Activated CD8-positive, alpha-beta T cell treated with anti-CD3 and anti-CD28 coated beads for 36 hours (primary cell): Measurements from ENCODE around the gene HIKESHI. TPM values are rescaled to one million over a fixed set of nuclear protein-coding genes. Genes with fewer than 3 reads are reported as not detected.

Source experiments
- ATAC-seq: fragments of 200-7000 bp; cut with Tn5 transposase; one replicate; pipeline ENCODE4 v1.10.0; 2021; ENCODE audit warnings: mild to moderate bottlenecking, moderate library complexity
- CTCF ChIA-PET: fragments of 350-600 bp; sonication (Branson Sonifier 250); formaldehyde crosslinking; loops from one replicate; lab custom pipeline; 2021; ENCODE audit warnings: antibody characterized with exemption; lab: Charles Lee
- POLR2A ChIA-PET: fragments of 350-600 bp; sonication (Branson Sonifier 250); formaldehyde crosslinking; loops from one replicate; lab custom pipeline; 2021; ENCODE audit warnings: antibody characterized with exemption; lab: Charles Lee
- DNase-seq: peaks from one replicate; pipeline ENCODE4 v3.0.0-alpha.2; 2020
- H3K27ac Mint-ChIP-seq: one replicate; pipeline ENCODE4 v1.8.0; 2021; ENCODE audit warnings: mild to moderate bottlenecking, mixed read lengths
- H3K27me3 Mint-ChIP-seq: one replicate; pipeline ENCODE4 v1.8.0; 2021; ENCODE audit warnings: mixed read lengths
- H3K36me3 Mint-ChIP-seq: one replicate; pipeline ENCODE4 v1.8.0; 2021; ENCODE audit warnings: low read depth, mixed read lengths
- H3K4me1 Mint-ChIP-seq: one replicate; pipeline ENCODE4 v1.8.0; 2021; ENCODE audit warnings: low read depth, mixed read lengths
- H3K4me3 Mint-ChIP-seq: one replicate; pipeline ENCODE4 v1.8.0; 2021; ENCODE audit warnings: mild to moderate bottlenecking, moderate library complexity, mixed read lengths
- H3K9me3 Mint-ChIP-seq: one replicate; pipeline ENCODE4 v1.8.0; 2021; ENCODE audit warnings: mixed read lengths
- CTCF ChIP-seq: fragments of 200-600 bp; IDR thresholded peaks from one replicate; pipeline ENCODE4 v1.8.0; 2022; ENCODE audit warnings: antibody characterized with exemption, mild to moderate bottlenecking
- intact Hi-C: fragments of 100-400 bp; cut with micrococcal nuclease; formaldehyde crosslinking; loops from one replicate; pipeline ENCODE4 v1.10.0; 2022
- total RNA-seq, 2 experiments: library from RNA; stranded (reverse); gene quantifications; one replicate each; pipeline ENCODE4 v1.2.3, GENCODE V29; 2021

Gene HIKESHI
- total RNA-seq, 2 experiments from 2014 or later: 59.6 to 60.5 TPM

- ChIA-PET CTCF (interaction anchor here (1.3 kb wide), 1 partner anchor 66 kb away, joined by 3 read pairs; no protein-coding TSS in a partner anchor), POLR2A (interaction anchor here (0.7 to 2.2 kb wide), 4 partner anchors 8 to 171 kb away, joined by 3 to 8 read pairs (median 4); no protein-coding TSS in a partner anchor)
- intact Hi-C loops: no loop called here
- ATAC-seq: no peak
- no peaks in the 10 kb centered on the region for H3K27me3 Mint-ChIP-seq
- H3K4me3 Mint-ChIP-seq: no peak overlapping the region
- no peak for TF ChIP-seq CTCF
- no peak overlapping the region for H3K27ac Mint-ChIP-seq
- H3K36me3 Mint-ChIP-seq: peaks cover 69% of the 10 kb centered on the region
- no peak for DNase-seq
- H3K4me1 Mint-ChIP-seq: peaks cover 27% of the 10 kb centered on the region
- no peaks in the 10 kb centered on the region for H3K9me3 Mint-ChIP-seq
Measured at GRCh38 chr11:86259730-86260129, 42.3 kb upstream of the HIKESHI start.

- intact Hi-C loops: no loop called here
- H3K4me1 Mint-ChIP-seq: peaks cover 28% of the 10 kb centered on the region
- peaks cover 66% of the 10 kb centered on the region for H3K36me3 Mint-ChIP-seq
- H3K27me3 Mint-ChIP-seq: no peaks in the 10 kb centered on the region
- POLR2A ChIA-PET: interaction anchor here (0.7 to 2.2 kb wide), 7 partner anchors 8 to 194 kb away, joined by 3 to 8 read pairs (median 3); partner anchors contain the start of gene EED
- no peak for ATAC-seq
- H3K9me3 Mint-ChIP-seq: no peaks in the 10 kb centered on the region
- H3K27ac Mint-ChIP-seq: no peak overlapping the region
- no peak overlapping the region for H3K4me3 Mint-ChIP-seq
- CTCF ChIA-PET: interaction anchor here (1.2 to 1.8 kb wide), 3 partner anchors 10 to 15 kb away, joined by 4 to 7 read pairs (median 5); no protein-coding TSS in a partner anchor
- DNase-seq: no peak
- TF ChIP-seq CTCF: no peak
Measured at GRCh38 chr11:86261328-86261727, 40.7 kb upstream of the HIKESHI start.

GRCh38 chr11:86262387-86262786 lies 39.7 kb upstream of the HIKESHI start:
- no peak for ATAC-seq
- intact Hi-C loops: no loop called here
- Mint-ChIP-seq H3K27ac (no peak overlapping the region), H3K27me3 (no peaks in the 10 kb centered on the region), H3K36me3 (peaks cover 60% of the 10 kb centered on the region), H3K9me3 (no peaks in the 10 kb centered on the region), H3K4me1 (peaks cover 25% of the 10 kb centered on the region), H3K4me3 (no peak overlapping the region)
- no peak for TF ChIP-seq CTCF
- no peak for DNase-seq
- POLR2A ChIA-PET: interaction anchor here (0.9 to 1.9 kb wide), 3 partner anchors 9 to 17 kb away, joined by 3 to 6 read pairs (median 4); partner anchors contain the start of gene EED
- CTCF ChIA-PET: interaction anchor here (1.1 kb wide), 1 partner anchor 32 kb away, joined by 3 read pairs; no protein-coding TSS in a partner anchor

- Mint-ChIP-seq H3K36me3 (peaks cover 62% of the 10 kb centered on the region), H3K27me3 (no peaks in the 10 kb centered on the region), H3K4me1 (peaks cover 33% of the 10 kb centered on the region), H3K27ac (peak overlapping the region; percentile 26), H3K9me3 (no peaks in the 10 kb centered on the region), H3K4me3 (no peak overlapping the region)
- no peak for ATAC-seq
- ChIA-PET POLR2A (interaction anchor here (0.7 to 1.6 kb wide), 2 partner anchors 11 to 223 kb away, joined by 3 to 4 read pairs; no protein-coding TSS in a partner anchor), CTCF (no interaction called here)
- intact Hi-C loops: no loop called here
- no peak for TF ChIP-seq CTCF
- DNase-seq: no peak
Measured at GRCh38 chr11:86264649-86265048, 37.4 kb upstream of the HIKESHI start.

- TF ChIP-seq CTCF: no peak
- H3K9me3 Mint-ChIP-seq: no peaks in the 10 kb centered on the region
- intact Hi-C loops: no loop called here
- peaks cover 35% of the 10 kb centered on the region for H3K4me1 Mint-ChIP-seq
- POLR2A ChIA-PET: interaction anchor here (0.6 to 1.6 kb wide), 2 partner anchors 10 to 223 kb away, joined by 4 read pairs; no protein-coding TSS in a partner anchor
- no peak overlapping the region for H3K27ac Mint-ChIP-seq
- DNase-seq (no peak), ATAC-seq (peak; percentile 55)
- CTCF ChIA-PET: no interaction called here
- H3K4me3 Mint-ChIP-seq: no peak overlapping the region
- peaks cover 62% of the 10 kb centered on the region for H3K36me3 Mint-ChIP-seq
- no peaks in the 10 kb centered on the region for H3K27me3 Mint-ChIP-seq
Measured at GRCh38 chr11:86265194-86265593, 36.8 kb upstream of the HIKESHI start.
